AG09319 (cell line): ENCODE measurements around the gene EIPR1.

Experiments
- DNase-seq: peaks from one replicate; pipeline ENCODE4 v3.0.0-alpha.2; 2010; ENCODE audit warnings: low read depth; ENCODE audit errors: extremely low read depth
- CTCF ChIP-seq: IDR thresholded peaks from 2 replicates; pipeline ENCODE4 v1.5.1; 2011; ENCODE audit warnings: low read depth, mild to moderate bottlenecking, inconsistent platforms, low read length, moderate library complexity

The EIPR1 gene

GRCh38 chr2:3300224-3300995, 77.2 kb downstream of the EIPR1 start:
- TF ChIP-seq CTCF: no peak
- no peak for DNase-seq

DNA sequence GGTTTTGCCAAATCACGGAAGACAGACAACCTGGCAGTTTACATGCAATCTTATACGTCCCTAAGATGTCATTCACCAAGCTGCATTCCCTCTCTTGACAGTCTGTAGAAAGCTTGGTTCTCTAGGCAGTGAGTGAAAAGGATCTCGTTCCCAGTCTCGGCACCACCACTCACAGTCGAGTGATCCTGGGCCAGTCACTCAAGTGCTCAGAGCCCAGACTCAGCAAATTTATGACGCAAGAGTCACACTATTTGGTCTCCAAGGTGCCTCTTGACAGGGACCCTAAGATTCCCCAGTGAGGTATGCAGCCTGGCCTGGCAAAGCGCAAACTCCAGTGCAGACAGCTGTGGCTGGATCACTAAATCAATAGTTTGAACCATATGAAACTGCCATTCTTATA, 77.9 kb downstream of the EIPR1 start:
- no peak for TF ChIP-seq CTCF

DNA sequence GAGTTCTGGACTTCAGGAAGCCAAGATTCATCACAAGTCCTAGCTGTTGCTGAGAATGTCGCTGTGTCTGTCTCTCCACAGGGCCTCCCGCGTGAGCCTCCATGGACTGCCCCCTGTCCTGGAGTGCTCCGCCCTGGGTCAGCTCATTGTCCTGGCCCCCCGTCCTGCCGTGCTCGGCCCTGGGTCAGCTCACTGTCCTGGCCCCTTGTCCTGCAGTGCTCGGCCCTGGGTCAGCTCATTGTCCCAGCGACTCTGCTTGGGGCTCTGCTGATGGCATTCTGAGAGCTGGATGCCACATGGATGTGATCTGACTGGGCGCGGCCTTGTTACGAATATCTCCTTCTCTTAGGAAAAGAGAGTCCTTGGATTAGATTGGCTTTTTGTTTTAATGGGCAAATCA, 78.5 kb downstream of the EIPR1 start:
- DNase-seq: no peak
- no peak for TF ChIP-seq CTCF

More for the DNA sequence above, 77.9 kb downstream of the EIPR1 start:
- DNase-seq: no peak

DNA sequence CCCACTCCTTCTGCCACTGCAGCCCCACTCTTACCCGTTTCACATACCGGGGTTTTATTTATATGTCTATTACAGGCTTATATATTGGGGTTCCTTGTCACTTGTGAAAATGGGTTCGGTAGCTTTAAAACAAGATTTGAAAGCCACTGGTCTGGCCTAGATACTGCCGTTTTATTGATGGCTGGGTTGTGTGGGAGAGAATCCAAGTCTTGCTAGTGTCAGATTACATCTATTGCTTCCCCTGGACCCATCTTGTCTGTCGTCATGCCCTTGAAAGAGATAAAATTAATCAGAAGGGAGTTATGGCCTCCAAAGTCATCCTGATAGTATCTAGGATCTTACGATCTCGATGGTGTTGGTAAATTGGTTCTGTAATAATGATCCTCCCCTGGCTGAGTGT, 79.4 kb downstream of the EIPR1 start:
- no peak for DNase-seq
- no peak for TF ChIP-seq CTCF

GRCh38 chr2:3297523-3297922, 80.1 kb downstream of the EIPR1 start:
- no peak for DNase-seq
- no peak for TF ChIP-seq CTCF

- no peak for DNase-seq
- TF ChIP-seq CTCF: no peak
These were observed 81.2 kb downstream of the EIPR1 start for GRCh38 chr2:3296182-3296972.

DNA sequence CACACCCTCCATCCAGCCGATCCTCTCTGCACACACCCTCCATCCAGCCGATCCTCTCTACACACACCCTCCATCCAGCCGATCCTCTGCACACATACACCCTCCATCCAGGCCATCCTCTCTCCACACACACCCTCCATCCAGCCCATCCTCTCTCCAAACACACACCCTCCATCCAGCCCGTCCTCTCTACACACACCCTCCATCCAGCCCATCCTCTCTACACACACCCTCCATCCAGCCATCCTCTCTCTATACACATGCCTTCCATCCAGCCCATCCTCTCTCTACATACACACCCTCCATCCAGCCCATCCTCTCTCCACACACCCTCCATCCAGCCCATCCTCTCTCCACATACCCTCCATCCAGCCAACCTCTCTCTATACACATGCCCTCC, 83.1 kb downstream of the EIPR1 start:
- no peak for TF ChIP-seq CTCF
- no peak for DNase-seq
